K562 treated with DMSO at 1 percent for 4 hours (cell line): ENCODE measurements around the gene TNNT1. TPM values are rescaled to one million over a fixed set of nuclear protein-coding genes. Genes with fewer than 3 reads are reported as not detected.

Experiments used
- total RNA-seq: library from RNA; unstranded; fragments of 300-600 nt; gene quantifications from 2 replicates; pipeline ENCODE4 v1.2.3, GENCODE V29; 2022; ENCODE audit not compliant: insufficient read depth

TNNT1 gene
- 408 and 534 TPM in 2 replicates for total RNA-seq

GRCh38 chr19:55149078-55150003, at the start of gene TNNT1:
TNNT1 (minus strand) TSS chr19:55149206; CDS start chr19:55147157, 2,049 bp downstream.

GRCh38 chr19:55179606-55180484, 30.8 kb upstream of the TNNT1 start, which contains the start of gene SYT5:
SYT5 (minus strand) TSS chr19:55180289; CDS start chr19:55179041, 1,248 bp downstream.

GRCh38 chr19:55166530-55167268, 17.7 kb upstream of the TNNT1 start, which contains the start of gene DNAAF3:
DNAAF3 (minus strand) TSS chr19:55166613; CDS start chr19:55166413, 200 bp downstream.

GRCh38 chr19:55157064-55157908, 8.3 kb upstream of the TNNT1 start, which contains the start of gene TNNI3:
TNNI3 (minus strand) TSS chr19:55157732; CDS start chr19:55157589, 143 bp downstream.

GRCh38 chr19:55116859-55117662, 31.9 kb downstream of the TNNT1 start, which contains the start of gene PPP1R12C:
PPP1R12C (minus strand) TSS chr19:55117637; CDS start chr19:55117543, 94 bp downstream.

Other genes with a start within 250 kb of the TNNT1 start
- not detected in 2 replicates for gene NCR1, start 243.1 kb downstream of the TNNT1 start, total RNA-seq
- not detected in 2 replicates for gene NLRP7, start 201.7 kb downstream of the TNNT1 start, total RNA-seq
- 17.2 and 20.6 TPM in 2 replicates for gene NLRP2, start 182.8 kb downstream of the TNNT1 start, total RNA-seq
- 3.2 and 3.7 TPM in 2 replicates for gene GP6, start 110.9 kb downstream of the TNNT1 start, total RNA-seq
- 14.3 and 19.2 TPM in 2 replicates for gene RDH13, start 86.1 kb downstream of the TNNT1 start, total RNA-seq
- gene EPS8L1, start 73.3 kb downstream of the TNNT1 start, total RNA-seq = 14.1 and 24.9 TPM in 2 replicates
- gene PPP1R12C, start 31.6 kb downstream of the TNNT1 start, total RNA-seq = 85.4 and 89.7 TPM in 2 replicates
- 74.4 and 78.1 TPM in 2 replicates for gene TNNI3, start 8.5 kb upstream of the TNNT1 start, total RNA-seq
- 9.7 and 13.7 TPM in 2 replicates for gene DNAAF3, start 17.4 kb upstream of the TNNT1 start, total RNA-seq
- 9.5 and 14.2 TPM in 2 replicates for gene SYT5, start 31.1 kb upstream of the TNNT1 start, total RNA-seq
- 26.3 and 28.5 TPM in 2 replicates for gene PTPRH, start 60.3 kb upstream of the TNNT1 start, total RNA-seq
- gene TMEM86B, start 79.6 kb upstream of the TNNT1 start, total RNA-seq = 11.8 and 17.7 TPM in 2 replicates
- gene PPP6R1, start 109.8 kb upstream of the TNNT1 start, total RNA-seq = 73.9 and 88.4 TPM in 2 replicates
- gene HSPBP1, start 130.9 kb upstream of the TNNT1 start, total RNA-seq = 76.5 and 95.1 TPM in 2 replicates
- gene BRSK1, start 134.8 kb upstream of the TNNT1 start, total RNA-seq = 7.6 and 8.4 TPM in 2 replicates
- gene TMEM150B, start 176.1 kb upstream of the TNNT1 start, total RNA-seq = 2.3 and 6.6 TPM in 2 replicates
- 36.4 and 43.8 TPM in 2 replicates for gene KMT5C, start 190.7 kb upstream of the TNNT1 start, total RNA-seq
- 0.33 TPM in 1 of 2 replicates, not detected in the other for gene COX6B2, start 205.5 kb upstream of the TNNT1 start, total RNA-seq
- not detected in 2 replicates for gene GARIN5B, start 214.1 kb upstream of the TNNT1 start, total RNA-seq
- gene IL11, start 221.3 kb upstream of the TNNT1 start, total RNA-seq = not detected in 2 replicates
- gene TMEM190, start 227.6 kb upstream of the TNNT1 start, total RNA-seq = not detected in 2 replicates
- gene TMEM238, start 235.1 kb upstream of the TNNT1 start, total RNA-seq = 6.7 and 8.7 TPM in 2 replicates
- gene RPL28, start 236.7 kb upstream of the TNNT1 start, total RNA-seq = 3,550 and 3,674 TPM in 2 replicates